ENCODE measurements around the gene RNF13.

- TF ChIP-seq, protein P1, sequence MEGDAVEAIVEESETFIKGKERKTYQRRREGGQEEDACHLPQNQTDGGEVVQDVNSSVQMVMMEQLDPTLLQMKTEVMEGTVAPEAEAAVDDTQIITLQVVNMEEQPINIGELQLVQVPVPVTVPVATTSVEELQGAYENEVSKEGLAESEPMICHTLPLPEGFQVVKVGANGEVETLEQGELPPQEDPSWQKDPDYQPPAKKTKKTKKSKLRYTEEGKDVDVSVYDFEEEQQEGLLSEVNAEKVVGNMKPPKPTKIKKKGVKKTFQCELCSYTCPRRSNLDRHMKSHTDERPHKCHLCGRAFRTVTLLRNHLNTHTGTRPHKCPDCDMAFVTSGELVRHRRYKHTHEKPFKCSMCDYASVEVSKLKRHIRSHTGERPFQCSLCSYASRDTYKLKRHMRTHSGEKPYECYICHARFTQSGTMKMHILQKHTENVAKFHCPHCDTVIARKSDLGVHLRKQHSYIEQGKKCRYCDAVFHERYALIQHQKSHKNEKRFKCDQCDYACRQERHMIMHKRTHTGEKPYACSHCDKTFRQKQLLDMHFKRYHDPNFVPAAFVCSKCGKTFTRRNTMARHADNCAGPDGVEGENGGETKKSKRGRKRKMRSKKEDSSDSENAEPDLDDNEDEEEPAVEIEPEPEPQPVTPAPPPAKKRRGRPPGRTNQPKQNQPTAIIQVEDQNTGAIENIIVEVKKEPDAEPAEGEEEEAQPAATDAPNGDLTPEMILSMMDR (IDR thresholded peaks at IDR 0.05) = no peak
- TF ChIP-seq POLR2A (IDR thresholded peaks at IDR 0.05) (no peak), POLR2AphosphoS5 (IDR thresholded peaks at IDR 0.05) (no peak)
Observed at GRCh38 chr3:149909923-149910322, 96.9 kb downstream of the RNF13 start.

All from prostate gland (tissue), 2 donors.